ENCODE results near the gene OAT. TPM values are rescaled to one million over a fixed set of nuclear protein-coding genes. Genes with fewer than 3 reads are reported as not detected.

Gene OAT
- polyA plus RNA-seq (2013): 53.6 TPM

DNA sequence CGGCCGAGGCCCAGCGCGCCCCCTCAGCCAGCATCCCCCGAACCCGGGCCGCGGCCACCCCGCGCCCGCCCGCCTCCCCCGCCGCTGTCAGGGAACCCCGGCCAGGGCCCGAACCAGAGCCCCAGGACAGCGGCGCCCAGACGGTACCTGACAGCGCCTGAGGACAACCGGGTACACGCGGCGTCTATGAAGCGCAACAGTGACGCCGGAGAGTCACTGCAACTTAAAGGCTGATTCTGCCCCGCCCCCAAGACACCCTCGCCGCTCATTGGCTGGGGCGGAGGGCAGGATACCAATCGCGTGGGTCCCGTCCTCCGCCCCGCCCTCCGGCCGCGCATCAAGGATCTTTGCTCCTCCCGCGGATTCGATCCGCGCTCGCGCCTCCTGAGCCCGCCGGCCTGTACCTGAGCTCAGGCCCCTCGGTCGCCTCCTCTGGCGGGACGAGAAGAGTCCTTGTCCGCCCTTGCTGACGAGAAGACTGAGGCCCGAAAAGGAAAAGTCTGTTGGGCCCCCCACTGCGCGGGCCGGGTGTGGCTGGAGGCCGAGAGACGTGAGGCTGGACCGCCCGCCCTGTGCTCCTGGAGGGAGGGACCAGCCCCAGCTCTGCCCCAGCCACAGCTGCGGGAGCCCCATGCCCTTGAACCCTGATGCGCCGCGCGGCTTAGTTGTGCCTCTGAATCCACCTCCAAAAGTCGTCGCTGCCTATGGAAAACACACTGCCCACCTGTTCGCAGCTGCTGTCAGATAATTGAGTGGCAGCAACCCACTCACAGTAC, at the start of gene OAT:
Gene OAT (minus strand): TSS at position 198 of the 776 bp plus-strand sequence. CDS start 6,752 bp downstream, outside the sequence.
- ChIA-PET CTCF (interaction anchor here (1.0 kb wide), 1 partner anchor 15 kb away, joined by 4 read pairs; no protein-coding TSS in a partner anchor), POLR2A (no interaction called here)
- Histone ChIP-seq H3K4me1 (ENCODE audit: control extremely low read depth in 1 of 4, control insufficient read depth in 4 of 4, insufficient read depth in 4 of 4, low read length in 3 of 4) (peaks cover 0 to 16% (median 13%) of the 10 kb centered on the region in 4 experiments), H3K4me3 (ENCODE audit: control insufficient read depth in 1 of 7, extremely low read depth in 1 of 7, insufficient read depth in 4 of 7, low read depth in 2 of 7, low read length in 6 of 7) (peak within 1 kb of the TSS; percentile 51 to 79 (median 73)), H3K36me3 (ENCODE audit: control insufficient read depth in 4 of 4, insufficient read depth in 4 of 4, low read length in 3 of 4) (no peaks in the 10 kb centered on the region), H3K27ac (ENCODE audit: insufficient read depth in 1 of 2, low read depth in 1 of 2, low read length in 2 of 2, poor library complexity in 1 of 2, severe bottlenecking in 2 of 2) (peak within 1 kb of the TSS in 1 of 2 experiments; percentile 41), H3K27me3 (replicated peaks in 2 of 5; ENCODE audit: control insufficient read depth in 4 of 5, insufficient read depth in 5 of 5, low read length in 4 of 5) (peaks cover 0 to 28% (median 9%) of the 10 kb centered on the region in 5 experiments), H3K9me3 (ENCODE audit: control extremely low read depth in 1 of 5, control insufficient read depth in 4 of 5, insufficient read depth in 2 of 5, low read depth in 1 of 5, low read length in 4 of 5) (no peaks in the 10 kb centered on the region)
- WGBS (ENCODE audit: insufficient coverage): 2% methylated on average over 63 of the region's 70 CpGs
- peak; percentile 94 to 97 (median 96) for DNase-seq

DNA sequence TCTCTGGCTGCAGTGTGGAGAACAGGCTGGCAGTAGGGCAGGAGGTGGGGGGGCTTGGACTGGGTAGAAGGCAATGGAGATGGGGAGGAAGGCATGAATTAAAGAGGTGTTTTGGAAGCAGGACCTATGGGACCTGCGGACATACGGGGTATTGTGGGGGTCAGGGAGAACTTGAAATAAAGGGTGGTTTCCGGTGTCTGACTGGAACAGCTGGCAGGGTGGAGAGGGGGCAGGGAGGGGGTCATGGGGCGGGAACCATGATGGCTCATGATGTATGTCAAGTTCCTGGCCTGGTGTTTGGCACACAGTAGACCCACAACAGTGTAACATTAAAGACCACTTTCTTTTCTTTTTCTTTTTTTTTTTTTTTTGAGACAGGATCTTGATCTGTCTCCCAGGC, 48.4 kb upstream of the OAT start:
- H3K4me3 ChIP-seq (ENCODE audit: control insufficient read depth in 1 of 7, extremely low read depth in 1 of 7, insufficient read depth in 4 of 7, low read depth in 2 of 7, low read length in 6 of 7): no peak overlapping the region

DNA sequence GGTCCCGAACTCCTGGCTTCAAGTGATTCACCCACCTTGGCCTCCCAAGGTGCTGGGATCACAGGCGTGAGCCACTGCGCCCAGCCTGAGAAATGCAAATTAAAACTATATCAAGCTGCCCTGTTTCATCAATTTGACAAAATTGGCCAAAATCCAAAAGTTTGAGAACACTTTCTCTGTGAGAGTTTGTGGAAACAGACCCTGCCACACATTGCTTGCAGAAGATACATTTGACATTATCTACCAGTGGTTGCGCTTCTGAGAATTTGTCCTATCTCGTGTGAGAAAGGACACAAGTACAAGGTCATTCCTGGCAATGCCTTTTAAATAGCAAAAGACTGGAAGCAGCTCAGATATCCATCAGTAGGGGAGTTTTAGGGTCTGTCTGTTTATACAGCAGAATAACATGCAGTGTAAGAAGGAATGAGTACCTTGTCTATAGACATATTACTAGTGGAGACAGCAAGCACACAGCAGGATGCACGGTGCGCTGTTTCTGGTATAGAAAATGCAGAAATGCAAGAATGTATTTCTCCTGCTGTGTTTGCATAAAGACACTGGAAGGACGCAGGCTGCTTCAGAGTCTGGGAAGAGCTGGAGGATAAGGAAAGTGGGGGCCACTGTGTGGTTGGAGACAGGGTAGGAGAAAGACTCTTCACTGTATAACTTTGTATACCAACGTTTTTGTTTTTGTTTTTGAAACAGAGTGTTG, 47.2 kb upstream of the OAT start:
- Histone ChIP-seq H3K9me3 (ENCODE audit: control extremely low read depth in 1 of 5, control insufficient read depth in 4 of 5, insufficient read depth in 2 of 5, low read depth in 1 of 5, low read length in 4 of 5) (no peaks in the 10 kb centered on the region), H3K27me3 (replicated peaks in 2 of 5; ENCODE audit: control insufficient read depth in 4 of 5, insufficient read depth in 5 of 5, low read length in 4 of 5) (no peaks in the 10 kb centered on the region), H3K27ac (ENCODE audit: insufficient read depth in 1 of 2, low read depth in 1 of 2, low read length in 2 of 2, poor library complexity in 1 of 2, severe bottlenecking in 2 of 2) (no peak overlapping the region), H3K4me1 (ENCODE audit: control extremely low read depth in 1 of 4, control insufficient read depth in 4 of 4, insufficient read depth in 4 of 4, low read length in 3 of 4) (peaks cover 0 to 23% (median 14%) of the 10 kb centered on the region in 4 experiments), H3K36me3 (ENCODE audit: control insufficient read depth in 4 of 4, insufficient read depth in 4 of 4, low read length in 3 of 4) (no peaks in the 10 kb centered on the region), H3K4me3 (ENCODE audit: control insufficient read depth in 1 of 7, extremely low read depth in 1 of 7, insufficient read depth in 4 of 7, low read depth in 2 of 7, low read length in 6 of 7) (no peak overlapping the region)
- ChIA-PET POLR2A (no interaction called here), CTCF (interaction anchor here (1.3 to 1.5 kb wide), 2 partner anchors 17 to 18 kb away, joined by 4 to 5 read pairs; no protein-coding TSS in a partner anchor)
- DNase-seq: no peak
- WGBS (ENCODE audit: insufficient coverage): 92% methylated on average over 8 of the region's 9 CpGs

More for the DNA sequence above, 48.4 kb upstream of the OAT start:
- Histone ChIP-seq H3K9me3 (ENCODE audit: control extremely low read depth in 1 of 5, control insufficient read depth in 4 of 5, insufficient read depth in 2 of 5, low read depth in 1 of 5, low read length in 4 of 5) (no peaks in the 10 kb centered on the region), H3K27ac (ENCODE audit: insufficient read depth in 1 of 2, low read depth in 1 of 2, low read length in 2 of 2, poor library complexity in 1 of 2, severe bottlenecking in 2 of 2) (no peak overlapping the region), H3K36me3 (ENCODE audit: control insufficient read depth in 4 of 4, insufficient read depth in 4 of 4, low read length in 3 of 4) (no peaks in the 10 kb centered on the region), H3K4me1 (ENCODE audit: control extremely low read depth in 1 of 4, control insufficient read depth in 4 of 4, insufficient read depth in 4 of 4, low read length in 3 of 4) (peaks cover 0 to 19% (median 11%) of the 10 kb centered on the region in 4 experiments), H3K27me3 (replicated peaks in 2 of 5; ENCODE audit: control insufficient read depth in 4 of 5, insufficient read depth in 5 of 5, low read length in 4 of 5) (no peaks in the 10 kb centered on the region)
- POLR2A ChIA-PET: no interaction called here
- CTCF ChIA-PET: no interaction called here
- DNase-seq: no peak
- no CpG with 5 or more reads among the region's 4 CpGs for WGBS (ENCODE audit: insufficient coverage)

GRCh38 chr10:124465003-124465776, 46.5 kb upstream of the OAT start:
- Histone ChIP-seq H3K9me3 (ENCODE audit: control extremely low read depth in 1 of 5, control insufficient read depth in 4 of 5, insufficient read depth in 2 of 5, low read depth in 1 of 5, low read length in 4 of 5) (no peaks in the 10 kb centered on the region), H3K4me3 (ENCODE audit: control insufficient read depth in 1 of 7, extremely low read depth in 1 of 7, insufficient read depth in 4 of 7, low read depth in 2 of 7, low read length in 6 of 7) (peak overlapping the region in 1 of 7 experiments; percentile 4), H3K4me1 (ENCODE audit: control extremely low read depth in 1 of 4, control insufficient read depth in 4 of 4, insufficient read depth in 4 of 4, low read length in 3 of 4) (peaks cover 0 to 23% (median 14%) of the 10 kb centered on the region in 4 experiments), H3K36me3 (ENCODE audit: control insufficient read depth in 4 of 4, insufficient read depth in 4 of 4, low read length in 3 of 4) (no peaks in the 10 kb centered on the region), H3K27me3 (replicated peaks in 2 of 5; ENCODE audit: control insufficient read depth in 4 of 5, insufficient read depth in 5 of 5, low read length in 4 of 5) (no peaks in the 10 kb centered on the region), H3K27ac (ENCODE audit: insufficient read depth in 1 of 2, low read depth in 1 of 2, low read length in 2 of 2, poor library complexity in 1 of 2, severe bottlenecking in 2 of 2) (no peak overlapping the region)
- ChIA-PET POLR2A (no interaction called here), CTCF (interaction anchor here (0.6 to 1.5 kb wide), 3 partner anchors 14 to 19 kb away, joined by 3 to 5 read pairs (median 4); no protein-coding TSS in a partner anchor)
- peak in 1 of 3 donors; percentile 49 for DNase-seq
- 55% methylated on average over 17 of the region's 17 CpGs for WGBS (ENCODE audit: insufficient coverage)

DNA sequence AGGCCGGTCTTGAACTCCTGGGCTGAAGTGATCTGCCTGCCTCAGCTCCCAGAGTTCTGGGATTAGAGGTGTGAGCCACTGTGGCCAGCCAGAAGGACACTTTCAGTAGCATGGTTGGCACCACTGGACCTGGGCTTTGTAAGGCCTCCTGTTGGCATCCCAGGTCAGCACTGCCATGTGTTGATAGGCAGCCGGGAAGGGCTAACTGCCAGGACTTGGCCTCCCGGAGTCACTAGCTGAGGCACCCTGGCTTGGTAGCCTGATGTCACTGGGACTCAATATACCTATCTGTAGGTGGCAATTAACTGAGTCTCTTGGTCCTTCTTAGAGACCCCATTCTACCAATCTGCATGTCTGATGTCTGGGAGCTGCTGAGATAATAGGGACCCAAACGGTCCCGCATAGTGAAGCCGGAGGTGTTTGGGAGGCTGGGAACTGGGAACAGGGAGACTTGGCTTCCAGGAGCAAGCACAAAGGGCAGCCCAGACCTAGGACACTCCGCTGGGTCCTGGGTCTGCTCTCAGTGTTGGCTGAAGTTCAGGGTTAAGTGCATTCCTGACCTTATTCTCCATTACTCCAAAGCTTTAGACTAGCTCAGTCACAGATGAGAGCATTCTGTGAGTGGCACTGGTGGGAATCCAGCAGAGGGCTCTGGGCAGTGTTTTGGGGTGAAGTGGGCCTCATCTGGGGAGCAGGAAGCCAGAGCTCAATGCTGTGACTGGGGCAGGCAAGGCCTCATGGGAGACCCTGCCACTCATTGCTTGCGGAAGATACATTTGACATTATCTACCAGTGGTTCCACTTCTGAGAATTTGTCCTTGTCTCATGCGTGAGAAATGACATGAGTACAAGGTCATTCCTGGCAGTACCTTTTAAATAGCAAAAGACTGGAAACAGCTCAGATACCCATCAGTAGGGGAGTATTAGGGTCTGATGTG, 45.6 kb upstream of the OAT start:
- Histone ChIP-seq H3K27ac (ENCODE audit: insufficient read depth in 1 of 2, low read depth in 1 of 2, low read length in 2 of 2, poor library complexity in 1 of 2, severe bottlenecking in 2 of 2) (no peak overlapping the region), H3K36me3 (ENCODE audit: control insufficient read depth in 4 of 4, insufficient read depth in 4 of 4, low read length in 3 of 4) (no peaks in the 10 kb centered on the region), H3K4me3 (ENCODE audit: control insufficient read depth in 1 of 7, extremely low read depth in 1 of 7, insufficient read depth in 4 of 7, low read depth in 2 of 7, low read length in 6 of 7) (no peak overlapping the region), H3K27me3 (replicated peaks in 2 of 5; ENCODE audit: control insufficient read depth in 4 of 5, insufficient read depth in 5 of 5, low read length in 4 of 5) (peaks cover 0 to 5% (median 2%) of the 10 kb centered on the region in 5 experiments), H3K4me1 (ENCODE audit: control extremely low read depth in 1 of 4, control insufficient read depth in 4 of 4, insufficient read depth in 4 of 4, low read length in 3 of 4) (peaks cover 0 to 23% (median 14%) of the 10 kb centered on the region in 4 experiments), H3K9me3 (ENCODE audit: control extremely low read depth in 1 of 5, control insufficient read depth in 4 of 5, insufficient read depth in 2 of 5, low read depth in 1 of 5, low read length in 4 of 5) (no peaks in the 10 kb centered on the region)
- no peak for DNase-seq
- ChIA-PET POLR2A (no interaction called here), CTCF (interaction anchor here (1.5 kb wide), 1 partner anchor 20 kb away, joined by 5 read pairs; no protein-coding TSS in a partner anchor)
- 92% methylated on average over 9 of the region's 9 CpGs for WGBS (ENCODE audit: insufficient coverage)

DNA sequence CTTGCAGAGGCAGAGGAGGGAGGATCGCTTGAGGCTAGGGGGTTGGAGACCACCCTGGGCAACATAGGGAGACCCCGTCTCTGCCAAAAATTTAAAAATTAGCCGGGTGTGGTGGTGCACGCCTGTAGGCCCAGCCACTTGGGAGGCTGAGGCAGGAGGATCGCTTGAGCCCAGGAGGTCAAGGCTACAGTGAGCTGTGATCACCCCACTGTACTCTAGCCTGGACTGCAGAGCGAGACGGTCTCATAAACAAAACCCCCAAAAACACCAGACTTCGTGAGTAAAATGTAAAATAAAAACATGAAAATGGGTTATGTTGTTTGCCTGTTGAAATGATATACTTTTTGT, 43.6 kb upstream of the OAT start:
- no peak for DNase-seq
- Histone ChIP-seq H3K27ac (ENCODE audit: insufficient read depth in 1 of 2, low read depth in 1 of 2, low read length in 2 of 2, poor library complexity in 1 of 2, severe bottlenecking in 2 of 2) (no peak overlapping the region), H3K36me3 (ENCODE audit: control insufficient read depth in 4 of 4, insufficient read depth in 4 of 4, low read length in 3 of 4) (no peaks in the 10 kb centered on the region), H3K4me1 (ENCODE audit: control extremely low read depth in 1 of 4, control insufficient read depth in 4 of 4, insufficient read depth in 4 of 4, low read length in 3 of 4) (peaks cover 0 to 23% (median 14%) of the 10 kb centered on the region in 4 experiments), H3K9me3 (ENCODE audit: control extremely low read depth in 1 of 5, control insufficient read depth in 4 of 5, insufficient read depth in 2 of 5, low read depth in 1 of 5, low read length in 4 of 5) (no peaks in the 10 kb centered on the region), H3K27me3 (replicated peaks in 2 of 5; ENCODE audit: control insufficient read depth in 4 of 5, insufficient read depth in 5 of 5, low read length in 4 of 5) (peaks cover 0 to 15% (median 7%) of the 10 kb centered on the region in 5 experiments), H3K4me3 (ENCODE audit: control insufficient read depth in 1 of 7, extremely low read depth in 1 of 7, insufficient read depth in 4 of 7, low read depth in 2 of 7, low read length in 6 of 7) (peak overlapping the region; percentile 70 to 91 (median 81))
- ChIA-PET CTCF (interaction anchor here (0.9 kb wide), 1 partner anchor 59 kb away, joined by 3 read pairs; no protein-coding TSS in a partner anchor), POLR2A (no interaction called here)
- whole genome bisulfite sequencing (ENCODE audit: insufficient coverage): 77% methylated on average over 5 of the region's 8 CpGs

Measured in common myeloid progenitor, CD34-positive (primary cell).